DMS114 treated with DMSO at 0.1 percent for 48 hours (cell line): ENCODE results near the gene SH3D19.
"Not testable (repeated sequence)": the region's sequence is repeated elsewhere in the genome, so short reads cannot be mapped to it uniquely, and the experiment has no call there.

Experiments
- DNase-seq: peaks from one replicate; lab custom pipeline; 2025; ENCODE audit not compliant: unreplicated experiment; lab: John Stamatoyannopoulos, UW

SH3D19 gene

GRCh38 chr4:151276787-151277562 is 48.4 kb downstream of the SH3D19 start, which contains the start of gene PRSS48:
Gene PRSS48, plus strand, starts transcription at chr4:151277161. Its CDS starts 12 bp downstream, at chr4:151277173.
- no peak for DNase-seq

GRCh38 chr4:151268905-151269304 is 56.5 kb downstream of the SH3D19 start:
- not testable (repeated sequence) for DNase-seq

GRCh38 chr4:151267822-151268535 is 57.4 kb downstream of the SH3D19 start:
- no peak for DNase-seq

- no peak for DNase-seq
These were observed 58.3 kb downstream of the SH3D19 start for GRCh38 chr4:151267104-151267503.

GRCh38 chr4:151266497-151266896 is 58.9 kb downstream of the SH3D19 start:
- no peak for DNase-seq

- DNase-seq: no peak
These were observed 62.0 kb downstream of the SH3D19 start for GRCh38 chr4:151263455-151263854.

GRCh38 chr4:151260526-151260925 is 64.9 kb downstream of the SH3D19 start:
- no peak for DNase-seq

GRCh38 chr4:151259752-151260151 is 65.7 kb downstream of the SH3D19 start:
- no peak for DNase-seq

- no peak for DNase-seq
These were observed 67.7 kb downstream of the SH3D19 start for GRCh38 chr4:151257704-151258103.

GRCh38 chr4:151256134-151256533 is 69.3 kb downstream of the SH3D19 start:
- no peak for DNase-seq

- DNase-seq: not testable (repeated sequence)
These were observed 69.7 kb downstream of the SH3D19 start for GRCh38 chr4:151255680-151256079.

GRCh38 chr4:151255226-151255625 is 70.2 kb downstream of the SH3D19 start:
- not testable (repeated sequence) for DNase-seq

GRCh38 chr4:151251603-151252304 is 73.7 kb downstream of the SH3D19 start:
- no peak for DNase-seq

- DNase-seq: no peak
These were observed 74.7 kb downstream of the SH3D19 start for GRCh38 chr4:151250706-151251105.

GRCh38 chr4:151248519-151248918 is 76.9 kb downstream of the SH3D19 start:
- no peak for DNase-seq

- DNase-seq: no peak
These were observed 78.0 kb downstream of the SH3D19 start for GRCh38 chr4:151247395-151247794.

- DNase-seq: no peak
These were observed 78.7 kb downstream of the SH3D19 start for GRCh38 chr4:151246742-151247141.

- no peak for DNase-seq
These were observed 83.1 kb downstream of the SH3D19 start for GRCh38 chr4:151242305-151242704.

GRCh38 chr4:151239608-151240007 is 85.8 kb downstream of the SH3D19 start:
- DNase-seq: no peak

GRCh38 chr4:151238477-151238876 is 86.9 kb downstream of the SH3D19 start:
- DNase-seq: peak; percentile 7

GRCh38 chr4:151236036-151236435 is 89.4 kb downstream of the SH3D19 start:
- no peak for DNase-seq

GRCh38 chr4:151235373-151235772 is 90.0 kb downstream of the SH3D19 start:
- DNase-seq: not testable (repeated sequence)
